ENCODE results near the gene ZDHHC3.

The ZDHHC3 gene

DNA sequence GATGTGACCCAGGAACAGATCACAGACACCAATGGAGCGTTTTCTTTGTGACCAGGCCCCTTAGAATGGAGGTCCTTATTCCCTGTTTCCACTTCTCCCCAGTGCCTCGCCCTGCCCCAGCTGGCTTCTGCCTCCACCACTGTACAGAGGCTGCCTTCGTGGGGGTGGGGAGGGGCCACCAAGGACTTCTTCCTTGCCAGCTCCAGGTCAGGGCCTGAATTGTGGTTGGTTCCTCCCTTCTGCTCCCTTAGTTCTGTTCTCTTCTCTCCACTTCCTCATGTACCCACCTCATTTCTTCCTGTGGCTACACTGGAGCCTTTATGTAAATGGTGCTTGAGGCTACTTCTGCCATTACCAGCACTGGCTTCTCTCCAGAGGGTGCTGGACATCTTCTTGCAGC, 85.1 kb downstream of the ZDHHC3 start:
- no peak for DNase-seq

DNA sequence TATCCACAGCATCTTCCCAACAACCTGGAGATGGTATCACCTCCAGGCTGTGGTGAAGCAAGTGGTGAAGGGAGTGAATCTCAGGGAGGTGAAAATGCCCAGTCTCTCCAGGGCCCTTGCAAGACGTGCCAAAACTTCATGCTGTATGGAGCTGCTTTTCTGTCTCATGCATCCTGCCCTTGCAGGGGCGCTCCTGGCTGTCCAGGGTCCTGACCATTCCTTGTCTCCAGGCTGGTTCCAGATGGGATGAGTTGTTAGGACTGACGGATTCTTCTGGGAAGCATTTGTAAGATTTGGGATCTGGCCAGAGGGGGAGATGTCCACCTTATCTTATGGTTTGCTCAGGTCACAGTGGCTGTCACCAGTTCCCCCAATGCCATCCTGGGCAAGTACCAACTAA, 85.7 kb downstream of the ZDHHC3 start:
- no peak for DNase-seq

DNA sequence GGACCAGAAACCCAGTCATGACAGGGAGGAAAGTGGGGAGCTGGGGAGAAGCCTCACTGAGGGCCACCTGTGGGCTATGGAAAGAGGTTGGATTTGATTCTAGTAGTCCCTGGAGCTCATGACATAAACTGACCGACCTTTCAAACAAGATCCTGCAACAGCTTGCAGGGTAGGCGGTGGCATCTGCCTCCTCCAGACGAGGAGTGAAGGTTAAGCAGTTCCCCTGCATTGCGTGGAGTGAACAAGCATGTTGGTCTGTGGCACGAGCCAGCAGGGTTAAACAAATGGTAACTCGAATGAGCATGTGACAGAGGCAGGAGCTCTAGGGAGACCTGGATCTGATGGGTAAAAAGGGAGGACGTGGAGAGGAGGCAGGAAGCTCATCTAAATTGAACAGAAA, 88.9 kb downstream of the ZDHHC3 start:
- no peak for DNase-seq

DNA sequence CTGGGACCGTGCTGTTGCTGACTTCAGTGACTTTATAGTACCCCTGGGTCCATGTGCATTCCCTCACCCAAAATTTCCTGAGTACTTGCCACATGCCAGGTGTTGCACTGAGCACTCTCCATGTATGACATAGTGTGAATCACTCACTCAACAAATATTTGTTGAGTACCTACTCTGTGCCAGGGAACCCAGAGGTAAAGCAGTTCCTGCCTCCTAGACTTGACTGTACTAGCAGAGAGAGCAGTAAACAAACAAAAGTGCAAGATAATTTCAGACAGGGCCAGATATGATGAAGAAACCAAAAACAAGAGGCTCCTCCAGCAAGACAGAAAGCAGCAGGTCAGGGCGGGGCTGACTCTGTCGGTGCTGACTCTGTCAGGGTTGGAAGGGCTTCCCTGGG, 89.4 kb downstream of the ZDHHC3 start:
- DNase-seq: no peak

DNA sequence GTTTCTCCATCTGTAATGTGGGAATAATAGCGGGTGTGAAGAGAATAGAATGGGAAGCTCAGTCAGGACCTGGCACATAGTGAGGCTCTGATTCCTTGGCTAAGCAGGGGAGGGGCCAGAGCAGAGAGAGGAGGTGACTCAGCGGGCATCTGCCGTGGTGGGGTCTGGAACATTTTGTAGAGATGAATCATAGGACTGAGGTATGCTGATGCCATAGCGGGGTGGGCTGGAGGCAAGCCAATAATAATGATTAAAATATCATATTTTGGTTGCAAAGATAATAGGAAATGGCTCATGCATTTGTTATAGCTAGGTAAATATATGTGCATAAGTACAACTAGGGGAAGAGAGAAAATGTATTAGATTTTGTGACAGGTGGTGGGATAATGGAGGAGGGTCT, 90.4 kb downstream of the ZDHHC3 start:
- no peak for DNase-seq

DNA sequence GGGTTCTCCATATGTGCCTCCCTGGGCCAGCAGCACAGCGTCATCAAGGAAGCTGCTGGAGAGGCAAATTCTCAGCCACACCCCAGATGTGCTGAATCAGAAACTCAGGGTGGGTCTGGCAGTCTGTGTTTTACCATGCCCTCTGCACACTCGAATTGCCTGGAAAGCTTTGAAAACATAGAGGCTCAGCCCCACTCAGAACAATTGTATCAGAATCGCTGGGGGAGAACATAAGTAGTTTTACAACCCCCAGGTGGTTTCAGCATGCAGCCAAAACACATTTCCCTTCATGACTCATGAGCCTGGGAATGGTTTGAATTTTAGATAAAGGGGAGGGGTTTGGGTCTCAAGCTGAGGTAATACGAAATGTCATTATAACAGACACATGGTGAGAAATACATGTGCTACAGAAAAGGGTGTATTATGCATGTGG, 92.0 kb downstream of the ZDHHC3 start:
- DNase-seq: no peak

DNA sequence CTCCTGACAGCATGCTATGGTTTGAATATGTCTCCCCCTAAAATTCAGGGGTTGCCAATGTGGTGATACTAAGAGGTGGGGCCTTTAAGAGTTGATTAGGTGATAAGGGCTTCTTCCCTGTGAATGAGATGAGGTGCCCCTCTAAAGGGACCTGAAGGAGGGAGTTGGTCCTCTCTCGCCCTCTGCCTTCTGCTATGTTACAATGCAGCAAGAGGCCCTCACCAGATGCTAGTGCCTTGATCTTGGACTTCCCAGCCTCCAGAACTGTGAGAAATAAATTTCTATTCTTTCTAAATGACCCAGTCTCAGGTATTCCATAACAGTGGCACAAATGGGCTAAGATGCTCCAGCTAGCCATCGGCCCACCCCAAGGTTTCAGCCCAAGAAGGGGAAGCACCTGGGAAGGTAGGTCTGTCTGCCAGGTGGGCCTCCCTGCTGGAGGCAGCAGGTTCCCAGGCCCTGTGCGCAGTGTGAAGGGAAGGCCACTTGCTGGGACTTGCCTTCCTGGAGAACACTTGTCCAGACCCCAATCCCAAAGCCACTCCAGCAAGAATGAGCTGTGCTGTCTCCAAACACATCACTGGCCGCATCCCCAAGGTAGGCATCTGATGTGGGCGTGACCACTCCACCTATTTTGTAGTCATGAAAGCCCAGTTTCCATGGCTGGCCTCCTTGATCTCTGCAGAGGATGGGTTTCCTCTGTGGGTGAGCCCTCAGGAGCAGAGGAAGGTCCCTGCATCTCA, 92.6 kb downstream of the ZDHHC3 start:
- DNase-seq: no peak

DNA sequence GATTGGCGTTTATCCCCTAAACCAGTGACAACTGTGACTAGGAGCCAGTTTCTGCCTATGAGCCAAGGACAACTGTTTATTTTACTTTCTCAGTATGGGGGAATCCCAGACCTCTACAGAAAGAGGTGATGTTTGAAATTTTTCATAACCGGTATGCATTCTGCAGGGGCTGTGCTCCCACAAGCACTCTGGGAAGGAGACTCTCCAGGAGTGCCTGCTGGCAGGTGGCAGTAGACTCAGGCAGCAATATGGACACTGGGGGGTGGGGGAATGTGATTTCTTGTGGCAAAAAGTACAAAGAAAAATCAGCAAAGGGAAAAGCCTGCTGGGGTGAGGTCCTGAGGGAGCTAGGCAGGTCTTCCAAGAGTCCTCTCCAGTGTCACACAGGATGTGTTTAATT, 95.7 kb downstream of the ZDHHC3 start:
- DNase-seq: no peak

DNA sequence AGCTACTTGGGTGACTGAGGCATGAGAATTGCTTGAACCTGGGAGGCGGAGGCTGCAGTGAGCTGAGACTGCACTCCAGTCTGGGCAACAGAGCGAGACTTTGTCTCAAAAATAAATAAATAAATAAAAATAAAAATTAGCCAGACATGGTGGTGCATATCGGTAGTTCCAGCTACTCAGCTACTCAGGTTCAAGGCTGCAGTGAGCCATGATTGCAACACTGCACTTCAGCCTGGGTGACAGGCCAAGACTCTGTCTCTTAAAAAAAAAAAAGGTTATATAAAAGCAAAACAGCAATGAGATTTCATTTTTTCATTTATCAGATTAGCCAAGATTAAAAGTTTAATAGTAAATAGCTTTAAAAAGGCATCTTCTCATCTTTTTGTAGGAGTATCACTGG, 98.6 kb downstream of the ZDHHC3 start:
- DNase-seq: no peak

DNA sequence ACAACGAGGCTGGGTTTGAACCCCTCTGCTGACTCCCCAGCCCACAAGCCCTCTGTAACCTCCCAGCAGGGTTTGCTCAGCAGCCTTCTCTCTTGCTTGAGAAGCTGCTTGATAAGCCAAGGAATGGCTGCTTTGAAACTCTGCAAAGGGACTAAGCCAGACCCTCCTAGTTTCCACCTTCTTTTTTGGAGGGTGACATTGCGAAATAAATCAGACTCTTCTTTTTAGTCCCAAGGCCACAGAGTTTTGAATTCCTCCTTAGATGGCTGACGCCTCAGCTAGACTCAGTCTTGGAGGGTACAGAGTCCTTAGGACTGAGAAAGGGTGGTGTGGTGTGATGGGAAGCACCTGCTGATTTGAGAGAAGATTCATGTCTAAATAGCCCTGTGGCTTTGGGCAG, 100.4 kb downstream of the ZDHHC3 start:
- no peak for DNase-seq
